H1 (cell line): ENCODE results near the gene EYA4. TPM values are rescaled to one million over a fixed set of nuclear protein-coding genes. Genes with fewer than 3 reads are reported as not detected.

Experiments
- ATF2 ChIP-seq: IDR thresholded peaks from 2 replicates; pipeline ENCODE4 v1.6.1; 2012; ENCODE audit warnings: low read length, inconsistent platforms
- CEBPB ChIP-seq: IDR thresholded peaks from 2 replicates; pipeline ENCODE4 v1.6.1; 2012; ENCODE audit warnings: low read depth, low read length
- FOSL1 ChIP-seq: IDR thresholded peaks from 2 replicates; pipeline ENCODE4 v1.6.1; 2011; ENCODE audit warnings: mild to moderate bottlenecking, low read depth, low read length, moderate library complexity; ENCODE audit not compliant: insufficient read depth
- GTF2F1 ChIP-seq: IDR thresholded peaks from 2 replicates; pipeline ENCODE4 v1.6.1; 2012; ENCODE audit warnings: low read depth, low read length, improper control_type of control experiment, borderline replicate concordance
- KDM5A ChIP-seq: fragments of 200-600 bp; IDR thresholded peaks from 2 replicates; pipeline ENCODE4 v1.7.1; 2012; ENCODE audit warnings: mild to moderate bottlenecking, low read length, inconsistent platforms, mixed read lengths
- NRF1 ChIP-seq: IDR thresholded peaks from 2 replicates; pipeline ENCODE4 v1.6.1; 2011; ENCODE audit warnings: mild to moderate bottlenecking, low read depth, low read length, improper control_type of control experiment
- POU5F1 ChIP-seq: IDR thresholded peaks from 2 replicates; pipeline ENCODE4 v1.6.1; 2011; ENCODE audit warnings: low read depth, mild to moderate bottlenecking, low read length, moderate library complexity
- TAF7 ChIP-seq: optimal IDR thresholded peaks from 2 replicates; pipeline ENCODE3; 2011; ENCODE audit warnings: low read depth, mild to moderate bottlenecking, inconsistent platforms, low read length, moderate library complexity, borderline replicate concordance
- polyA plus RNA-seq, 7 experiments: library from polyadenylated mRNA; depleted of rRNA in 3 of 7; stranded (reverse) in 5 of 7; unstranded in 2 of 7; fragments of >200 nt in 5 of 7; fragments of 200-250 nt in 2 of 7; gene quantifications; 1 replicate in 5 of 7; 2 replicates in 1 of 7; 4 replicates in 1 of 7; pipeline versions ENCODE4 v1.2.1 to v1.2.3, GENCODE V29; 2011 to 2013; ENCODE audit warnings: missing spikeins in 2 of 7, mixed read lengths in 2 of 7
- total RNA-seq: library from RNA; stranded (reverse); fragmentation: NEBNext Ultra II Directional; extraction: Animal tissue kit (Norgen Biotek cat#: 25700); gene quantifications from 2 replicates; pipeline ENCODE4 v1.2.1, GENCODE V29; 2021
- TF ChIP-seq, protein P1 (sequence below): fragments of 300-600 bp; sonication (generic); IDR thresholded peaks from 2 replicates; pipeline ENCODE4 v1.7.1; 2012; ENCODE audit warnings: low read length, moderate library complexity, mild to moderate bottlenecking, inconsistent platforms; ENCODE audit not compliant: insufficient replicate concordance

EYA4 gene
- total and polyA plus RNA-seq, 2 of the 8 experiments (the other 6 are each of a cell fraction or from before 2014, with no cell fraction given), result 0.06 to 0.17 TPM

GRCh38 chr6:133268621-133269020 is 27.5 kb downstream of the EYA4 start (continued):
- TF ChIP-seq, protein P1, sequence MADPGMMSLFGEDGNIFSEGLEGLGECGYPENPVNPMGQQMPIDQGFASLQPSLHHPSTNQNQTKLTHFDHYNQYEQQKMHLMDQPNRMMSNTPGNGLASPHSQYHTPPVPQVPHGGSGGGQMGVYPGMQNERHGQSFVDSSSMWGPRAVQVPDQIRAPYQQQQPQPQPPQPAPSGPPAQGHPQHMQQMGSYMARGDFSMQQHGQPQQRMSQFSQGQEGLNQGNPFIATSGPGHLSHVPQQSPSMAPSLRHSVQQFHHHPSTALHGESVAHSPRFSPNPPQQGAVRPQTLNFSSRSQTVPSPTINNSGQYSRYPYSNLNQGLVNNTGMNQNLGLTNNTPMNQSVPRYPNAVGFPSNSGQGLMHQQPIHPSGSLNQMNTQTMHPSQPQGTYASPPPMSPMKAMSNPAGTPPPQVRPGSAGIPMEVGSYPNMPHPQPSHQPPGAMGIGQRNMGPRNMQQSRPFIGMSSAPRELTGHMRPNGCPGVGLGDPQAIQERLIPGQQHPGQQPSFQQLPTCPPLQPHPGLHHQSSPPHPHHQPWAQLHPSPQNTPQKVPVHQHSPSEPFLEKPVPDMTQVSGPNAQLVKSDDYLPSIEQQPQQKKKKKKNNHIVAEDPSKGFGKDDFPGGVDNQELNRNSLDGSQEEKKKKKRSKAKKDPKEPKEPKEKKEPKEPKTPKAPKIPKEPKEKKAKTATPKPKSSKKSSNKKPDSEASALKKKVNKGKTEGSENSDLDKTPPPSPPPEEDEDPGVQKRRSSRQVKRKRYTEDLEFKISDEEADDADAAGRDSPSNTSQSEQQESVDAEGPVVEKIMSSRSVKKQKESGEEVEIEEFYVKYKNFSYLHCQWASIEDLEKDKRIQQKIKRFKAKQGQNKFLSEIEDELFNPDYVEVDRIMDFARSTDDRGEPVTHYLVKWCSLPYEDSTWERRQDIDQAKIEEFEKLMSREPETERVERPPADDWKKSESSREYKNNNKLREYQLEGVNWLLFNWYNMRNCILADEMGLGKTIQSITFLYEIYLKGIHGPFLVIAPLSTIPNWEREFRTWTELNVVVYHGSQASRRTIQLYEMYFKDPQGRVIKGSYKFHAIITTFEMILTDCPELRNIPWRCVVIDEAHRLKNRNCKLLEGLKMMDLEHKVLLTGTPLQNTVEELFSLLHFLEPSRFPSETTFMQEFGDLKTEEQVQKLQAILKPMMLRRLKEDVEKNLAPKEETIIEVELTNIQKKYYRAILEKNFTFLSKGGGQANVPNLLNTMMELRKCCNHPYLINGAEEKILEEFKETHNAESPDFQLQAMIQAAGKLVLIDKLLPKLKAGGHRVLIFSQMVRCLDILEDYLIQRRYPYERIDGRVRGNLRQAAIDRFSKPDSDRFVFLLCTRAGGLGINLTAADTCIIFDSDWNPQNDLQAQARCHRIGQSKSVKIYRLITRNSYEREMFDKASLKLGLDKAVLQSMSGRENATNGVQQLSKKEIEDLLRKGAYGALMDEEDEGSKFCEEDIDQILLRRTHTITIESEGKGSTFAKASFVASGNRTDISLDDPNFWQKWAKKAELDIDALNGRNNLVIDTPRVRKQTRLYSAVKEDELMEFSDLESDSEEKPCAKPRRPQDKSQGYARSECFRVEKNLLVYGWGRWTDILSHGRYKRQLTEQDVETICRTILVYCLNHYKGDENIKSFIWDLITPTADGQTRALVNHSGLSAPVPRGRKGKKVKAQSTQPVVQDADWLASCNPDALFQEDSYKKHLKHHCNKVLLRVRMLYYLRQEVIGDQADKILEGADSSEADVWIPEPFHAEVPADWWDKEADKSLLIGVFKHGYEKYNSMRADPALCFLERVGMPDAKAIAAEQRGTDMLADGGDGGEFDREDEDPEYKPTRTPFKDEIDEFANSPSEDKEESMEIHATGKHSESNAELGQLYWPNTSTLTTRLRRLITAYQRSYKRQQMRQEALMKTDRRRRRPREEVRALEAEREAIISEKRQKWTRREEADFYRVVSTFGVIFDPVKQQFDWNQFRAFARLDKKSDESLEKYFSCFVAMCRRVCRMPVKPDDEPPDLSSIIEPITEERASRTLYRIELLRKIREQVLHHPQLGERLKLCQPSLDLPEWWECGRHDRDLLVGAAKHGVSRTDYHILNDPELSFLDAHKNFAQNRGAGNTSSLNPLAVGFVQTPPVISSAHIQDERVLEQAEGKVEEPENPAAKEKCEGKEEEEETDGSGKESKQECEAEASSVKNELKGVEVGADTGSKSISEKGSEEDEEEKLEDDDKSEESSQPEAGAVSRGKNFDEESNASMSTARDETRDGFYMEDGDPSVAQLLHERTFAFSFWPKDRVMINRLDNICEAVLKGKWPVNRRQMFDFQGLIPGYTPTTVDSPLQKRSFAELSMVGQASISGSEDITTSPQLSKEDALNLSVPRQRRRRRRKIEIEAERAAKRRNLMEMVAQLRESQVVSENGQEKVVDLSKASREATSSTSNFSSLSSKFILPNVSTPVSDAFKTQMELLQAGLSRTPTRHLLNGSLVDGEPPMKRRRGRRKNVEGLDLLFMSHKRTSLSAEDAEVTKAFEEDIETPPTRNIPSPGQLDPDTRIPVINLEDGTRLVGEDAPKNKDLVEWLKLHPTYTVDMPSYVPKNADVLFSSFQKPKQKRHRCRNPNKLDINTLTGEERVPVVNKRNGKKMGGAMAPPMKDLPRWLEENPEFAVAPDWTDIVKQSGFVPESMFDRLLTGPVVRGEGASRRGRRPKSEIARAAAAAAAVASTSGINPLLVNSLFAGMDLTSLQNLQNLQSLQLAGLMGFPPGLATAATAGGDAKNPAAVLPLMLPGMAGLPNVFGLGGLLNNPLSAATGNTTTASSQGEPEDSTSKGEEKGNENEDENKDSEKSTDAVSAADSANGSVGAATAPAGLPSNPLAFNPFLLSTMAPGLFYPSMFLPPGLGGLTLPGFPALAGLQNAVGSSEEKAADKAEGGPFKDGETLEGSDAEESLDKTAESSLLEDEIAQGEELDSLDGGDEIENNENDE, result no peak
- TF ChIP-seq KDM5A (no peak), ATF2 (no peak), CEBPB (no peak), GTF2F1 (no peak), POU5F1 (no peak), TAF7 (no peak), FOSL1 (no peak), NRF1 (no peak)
